T-helper 9 cell (primary cell): ENCODE results near the gene PAN2.
"Not testable (repeated sequence)": the region's sequence is repeated elsewhere in the genome, so short reads cannot be mapped to it uniquely, and the experiment has no call there.

Source experiments
- DNase-seq: peaks from one replicate; pipeline ENCODE4 v3.0.0-alpha.2; 2020

PAN2 gene

GRCh38 chr12:56339158-56339422 is 5.3 kb upstream of the PAN2 start:
- DNase-seq, result no peak

GRCh38 chr12:56338308-56339157 is 4.7 kb upstream of the PAN2 start, which contains the start of gene IL23A:
Gene IL23A (plus strand): TSS chr12:56338884. CDS start chr12:56339045, 161 bp downstream.
- DNase-seq, result peak; percentile 77

- DNase-seq, result no peak
Observed at GRCh38 chr12:56337753-56338251, 4.0 kb upstream of the PAN2 start.

GRCh38 chr12:56336361-56337167 is 2.8 kb upstream of the PAN2 start:
- no peak for DNase-seq

GRCh38 chr12:56335527-56335926 is 1.7 kb upstream of the PAN2 start:
- not testable (repeated sequence) for DNase-seq

- no peak for DNase-seq
Observed at GRCh38 chr12:56334490-56334793, 642 bp upstream of the PAN2 start.

GRCh38 chr12:56333197-56333678 is 562 bp downstream of the PAN2 start:
- DNase-seq, result no peak

- no peak for DNase-seq
Observed at GRCh38 chr12:56332512-56333196, 1.1 kb downstream of the PAN2 start.

- DNase-seq, result no peak
Observed at GRCh38 chr12:56330936-56331490, 2.8 kb downstream of the PAN2 start.

GRCh38 chr12:56326533-56326932 is 7.3 kb downstream of the PAN2 start:
- DNase-seq, result no peak

GRCh38 chr12:56326126-56326525 is 7.7 kb downstream of the PAN2 start:
- DNase-seq, result no peak

GRCh38 chr12:56324206-56324605 is 9.6 kb downstream of the PAN2 start:
- no peak for DNase-seq

GRCh38 chr12:56321610-56322009 is 12.2 kb downstream of the PAN2 start:
- not testable (repeated sequence) for DNase-seq

GRCh38 chr12:56321027-56321426 is 12.8 kb downstream of the PAN2 start:
- DNase-seq, result no peak

GRCh38 chr12:56317675-56318074 is 16.1 kb downstream of the PAN2 start:
- no peak for DNase-seq

- DNase-seq, result peak; percentile 91
Observed at GRCh38 chr12:56315622-56316473, 18.0 kb downstream of the PAN2 start, which contains the start of gene CNPY2. Gene CNPY2 (minus strand): TSS chr12:56315988. CDS start chr12:56315217, 771 bp downstream.

GRCh38 chr12:56315249-56315621 is 18.6 kb downstream of the PAN2 start:
- DNase-seq, result no peak

GRCh38 chr12:56311003-56311402 is 22.8 kb downstream of the PAN2 start:
- no peak for DNase-seq

GRCh38 chr12:56308714-56309113 is 25.1 kb downstream of the PAN2 start:
- no peak for DNase-seq

- DNase-seq, result no peak
Observed at GRCh38 chr12:56307221-56307965, 26.4 kb downstream of the PAN2 start.
